ENCODE results near the gene ZNF579. TPM values are rescaled to one million over a fixed set of nuclear protein-coding genes. Genes with fewer than 3 reads are reported as not detected.

Gene ZNF579
- total RNA-seq, 4 donors from 2014 or later: 4.2 to 11.1 (median 8.1) TPM

DNA sequence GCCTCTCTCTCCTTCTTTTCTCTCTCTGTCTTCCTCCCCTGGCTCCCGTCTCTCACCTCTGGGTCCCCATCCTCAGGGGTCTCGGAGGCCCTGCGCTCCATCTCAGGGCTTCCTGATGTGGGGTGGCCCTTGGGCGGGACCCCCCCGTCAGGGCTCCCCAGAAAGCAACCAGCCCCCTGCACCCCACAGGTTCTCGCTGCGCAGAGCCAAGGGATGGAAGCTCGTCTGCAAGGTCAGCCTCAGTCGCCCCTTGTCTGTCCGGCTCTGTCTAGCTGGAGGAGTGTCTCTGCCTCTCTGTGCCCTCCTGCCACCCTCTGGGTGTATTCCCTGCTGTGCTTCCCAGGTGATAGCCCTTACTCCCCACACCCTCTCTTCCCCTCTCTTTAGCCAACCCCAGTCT lies 35.2 kb downstream of the ZNF579 start, which contains the start of gene SBK3:
Gene SBK3, minus strand, starts transcription at position 101 of the 400 bp plus-strand sequence. Its CDS starts 0 bp downstream, at position 101.
- WGBS: 86% methylated on average over 8 of the region's 10 CpGs
- intact Hi-C loops (cut with DNase I): no loop called here
- TF ChIP-seq EP300 (IDR thresholded peaks at IDR 0.05) (no peak), POLR2A (IDR thresholded peaks at IDR 0.05; ENCODE audit: low read depth) (no peak), POLR2AphosphoS5 (IDR thresholded peaks at IDR 0.05) (no peak)
- TF ChIP-seq, protein P1, sequence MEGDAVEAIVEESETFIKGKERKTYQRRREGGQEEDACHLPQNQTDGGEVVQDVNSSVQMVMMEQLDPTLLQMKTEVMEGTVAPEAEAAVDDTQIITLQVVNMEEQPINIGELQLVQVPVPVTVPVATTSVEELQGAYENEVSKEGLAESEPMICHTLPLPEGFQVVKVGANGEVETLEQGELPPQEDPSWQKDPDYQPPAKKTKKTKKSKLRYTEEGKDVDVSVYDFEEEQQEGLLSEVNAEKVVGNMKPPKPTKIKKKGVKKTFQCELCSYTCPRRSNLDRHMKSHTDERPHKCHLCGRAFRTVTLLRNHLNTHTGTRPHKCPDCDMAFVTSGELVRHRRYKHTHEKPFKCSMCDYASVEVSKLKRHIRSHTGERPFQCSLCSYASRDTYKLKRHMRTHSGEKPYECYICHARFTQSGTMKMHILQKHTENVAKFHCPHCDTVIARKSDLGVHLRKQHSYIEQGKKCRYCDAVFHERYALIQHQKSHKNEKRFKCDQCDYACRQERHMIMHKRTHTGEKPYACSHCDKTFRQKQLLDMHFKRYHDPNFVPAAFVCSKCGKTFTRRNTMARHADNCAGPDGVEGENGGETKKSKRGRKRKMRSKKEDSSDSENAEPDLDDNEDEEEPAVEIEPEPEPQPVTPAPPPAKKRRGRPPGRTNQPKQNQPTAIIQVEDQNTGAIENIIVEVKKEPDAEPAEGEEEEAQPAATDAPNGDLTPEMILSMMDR (IDR thresholded peaks at IDR 0.05): no peak
- H3K27ac ChIP-seq (replicated peaks in 1 of 4): peak within 1 kb of the TSS; percentile 62 to 74 (median 66)
- H3K9me3 ChIP-seq: no peaks in the 10 kb centered on the region
- no peaks in the 10 kb centered on the region for H3K36me3 ChIP-seq
- peaks cover 0 to 63% (median 10%) of the 10 kb centered on the region in 4 donors for H3K27me3 ChIP-seq
- no peak for DNase-seq (ENCODE audit: extremely low spot score)
- H3K4me1 ChIP-seq: peaks cover 23 to 36% (median 31%) of the 10 kb centered on the region in 4 donors
- H3K4me3 ChIP-seq: no peak within 1 kb of the TSS

DNA sequence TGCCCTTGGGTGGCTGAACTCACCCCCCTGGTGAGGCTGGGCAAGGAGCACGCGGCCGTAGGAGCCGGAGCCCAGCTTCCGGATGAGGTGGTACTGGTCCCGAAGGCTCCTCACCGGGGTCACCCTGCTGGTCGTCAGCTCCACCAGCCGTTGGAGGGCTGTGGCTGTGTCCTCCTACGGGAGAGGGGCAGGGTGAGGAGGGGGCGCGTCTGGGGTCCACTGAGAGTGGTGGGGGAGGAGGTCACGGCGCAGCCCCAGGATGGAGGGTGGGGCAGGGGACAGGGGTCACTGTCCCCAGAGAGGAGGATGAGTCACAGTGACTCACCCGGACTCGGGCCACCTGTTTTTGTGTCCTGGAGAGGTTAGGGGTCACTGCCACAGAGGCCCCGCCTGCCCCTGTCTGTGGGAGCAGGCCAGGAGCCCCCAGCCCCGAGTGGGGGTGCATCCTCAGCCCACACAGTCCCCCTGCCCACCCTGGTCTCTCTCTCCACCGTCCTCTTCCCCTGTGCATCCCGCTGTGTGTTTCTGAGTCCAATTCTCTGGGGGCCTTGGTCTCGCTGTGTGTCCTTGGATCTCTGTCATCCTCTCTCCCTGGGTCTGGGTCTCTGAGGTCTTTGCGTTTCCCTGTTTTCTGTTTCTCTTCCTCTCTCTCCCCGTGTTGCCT lies 35.7 kb downstream of the ZNF579 start:
- Histone ChIP-seq H3K27me3 (peaks cover 0 to 58% (median 8%) of the 10 kb centered on the region in 4 donors), H3K9me3 (no peaks in the 10 kb centered on the region), H3K27ac (replicated peaks in 1 of 4) (no peak overlapping the region), H3K4me3 (no peak overlapping the region), H3K36me3 (no peaks in the 10 kb centered on the region), H3K4me1 (peaks cover 23 to 34% (median 29%) of the 10 kb centered on the region in 4 donors)
- no peak for DNase-seq (ENCODE audit: extremely low spot score)
- 71% methylated on average over 23 of the region's 23 CpGs for WGBS
- TF ChIP-seq POLR2A (IDR thresholded peaks at IDR 0.05; ENCODE audit: low read depth): no peak
- no peak for TF ChIP-seq EP300 (IDR thresholded peaks at IDR 0.05)
- TF ChIP-seq, protein P1 (IDR thresholded peaks at IDR 0.05): no peak
- TF ChIP-seq POLR2AphosphoS5 (IDR thresholded peaks at IDR 0.05): no peak
- intact Hi-C loops (cut with DNase I): no loop called here

DNA sequence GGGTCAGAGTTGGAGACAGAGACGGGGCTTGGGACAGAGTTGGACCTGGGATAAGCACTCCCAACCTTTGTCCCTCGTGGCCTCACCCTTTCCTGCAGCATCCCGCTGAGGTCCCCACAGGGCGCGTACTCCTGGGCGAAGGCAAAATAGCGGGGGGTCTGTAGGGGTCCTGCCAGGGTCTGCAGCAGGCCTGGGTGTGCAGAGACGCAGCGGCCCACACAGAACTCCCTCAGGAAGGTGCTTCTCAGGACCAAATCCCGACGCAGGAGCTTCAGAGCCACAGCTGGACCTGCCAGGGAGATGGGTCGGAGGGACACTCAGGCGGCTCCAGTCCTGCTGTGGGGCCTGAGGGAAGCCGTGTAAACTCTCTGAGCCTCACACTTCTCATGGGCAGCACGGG lies 36.6 kb downstream of the ZNF579 start:
- no peak for DNase-seq (ENCODE audit: extremely low spot score)
- 77% methylated on average over 14 of the region's 15 CpGs for WGBS
- H3K4me3 ChIP-seq: no peak overlapping the region
- no peak for TF ChIP-seq POLR2A (IDR thresholded peaks at IDR 0.05; ENCODE audit: low read depth)
- TF ChIP-seq, protein P1 (IDR thresholded peaks at IDR 0.05): no peak
- no peak for TF ChIP-seq EP300 (IDR thresholded peaks at IDR 0.05)
- TF ChIP-seq POLR2AphosphoS5 (IDR thresholded peaks at IDR 0.05): no peak
- intact Hi-C loops (cut with DNase I): no loop called here
- H3K36me3 ChIP-seq: no peaks in the 10 kb centered on the region
- peaks cover 0 to 52% (median 5%) of the 10 kb centered on the region in 4 donors for H3K27me3 ChIP-seq
- H3K4me1 ChIP-seq: peaks cover 26 to 30% (median 28%) of the 10 kb centered on the region in 4 donors
- no peaks in the 10 kb centered on the region for H3K9me3 ChIP-seq
- H3K27ac ChIP-seq (replicated peaks in 1 of 4): no peak overlapping the region

DNA sequence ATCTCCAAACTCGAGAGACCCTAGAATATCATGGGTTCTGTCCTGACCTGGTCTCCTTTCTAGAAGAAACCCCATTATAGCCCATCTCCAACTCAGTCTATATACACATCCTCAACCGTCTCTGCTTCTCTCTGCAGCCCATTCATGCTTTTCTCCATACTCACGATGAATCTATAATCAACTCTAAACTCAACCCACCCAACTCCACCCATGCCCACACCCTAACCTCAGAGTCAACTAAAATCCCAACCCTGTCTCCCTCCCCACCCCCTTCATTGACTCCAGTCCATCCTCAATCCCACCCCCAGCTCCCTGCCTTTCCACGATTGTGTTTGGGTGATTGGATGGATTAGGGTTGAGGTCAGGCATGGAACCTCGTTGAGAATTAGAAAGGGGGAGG lies 37.1 kb downstream of the ZNF579 start:
- Histone ChIP-seq H3K4me3 (no peak overlapping the region), H3K36me3 (no peaks in the 10 kb centered on the region), H3K27ac (replicated peaks in 1 of 4) (no peak overlapping the region), H3K27me3 (peaks cover 0 to 48% (median 5%) of the 10 kb centered on the region in 4 donors), H3K9me3 (no peaks in the 10 kb centered on the region), H3K4me1 (peaks cover 26 to 32% (median 28%) of the 10 kb centered on the region in 4 donors)
- 76% methylated on average over 5 of the region's 5 CpGs for WGBS
- intact Hi-C loops (cut with DNase I): no loop called here
- TF ChIP-seq, protein P1 (IDR thresholded peaks at IDR 0.05): no peak
- no peak for TF ChIP-seq EP300 (IDR thresholded peaks at IDR 0.05)
- TF ChIP-seq POLR2AphosphoS5 (IDR thresholded peaks at IDR 0.05): no peak
- TF ChIP-seq POLR2A (IDR thresholded peaks at IDR 0.05; ENCODE audit: low read depth): no peak
- no peak for DNase-seq (ENCODE audit: extremely low spot score)
